Globus pallidus (tissue), 1 donor: ENCODE data around the gene RBM26.

Source experiments
- DNase-seq: peaks from one replicate; pipeline ENCODE4 v3.0.0-alpha.2; 2015; ENCODE audit warnings: low spot score

The RBM26 gene

DNA sequence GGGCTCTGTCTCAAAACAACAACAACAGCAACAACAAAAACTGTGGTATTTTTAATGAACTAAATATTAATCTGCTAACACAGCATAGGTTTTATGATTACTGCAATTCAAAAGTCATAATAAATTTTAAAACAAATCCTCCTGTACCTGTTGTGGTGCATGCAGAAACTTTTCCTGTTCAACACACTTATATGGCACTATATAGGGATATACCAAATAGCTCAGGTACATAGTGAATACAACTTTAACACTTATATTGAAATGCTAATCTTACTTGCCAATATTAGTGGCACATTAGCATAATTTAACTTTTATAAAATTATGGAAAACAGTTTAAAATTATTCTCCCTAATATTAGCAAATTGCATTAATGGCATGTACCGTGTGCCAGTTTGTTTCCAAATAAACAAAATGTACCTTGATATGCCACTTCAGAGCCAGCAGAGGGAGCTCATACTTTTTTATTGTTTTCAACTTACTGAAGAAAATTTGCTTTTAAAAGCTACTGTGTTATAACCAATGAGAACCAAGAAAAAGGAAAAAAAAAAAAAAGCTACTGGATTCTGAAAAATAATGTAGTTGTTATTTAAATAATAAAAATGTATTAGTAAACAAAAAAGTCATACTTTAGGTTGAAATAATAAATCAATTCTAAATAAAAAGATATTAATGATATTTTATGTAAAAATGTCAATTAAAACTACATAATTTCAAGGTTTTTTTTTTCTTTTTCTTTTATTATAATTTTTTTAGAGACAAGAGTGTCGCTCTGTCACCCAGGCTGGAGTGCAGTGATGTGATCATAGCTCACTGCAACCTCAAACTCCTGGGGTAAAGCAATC, 18.0 kb upstream of the RBM26 start:
- DNase-seq = peak; percentile 60

DNA sequence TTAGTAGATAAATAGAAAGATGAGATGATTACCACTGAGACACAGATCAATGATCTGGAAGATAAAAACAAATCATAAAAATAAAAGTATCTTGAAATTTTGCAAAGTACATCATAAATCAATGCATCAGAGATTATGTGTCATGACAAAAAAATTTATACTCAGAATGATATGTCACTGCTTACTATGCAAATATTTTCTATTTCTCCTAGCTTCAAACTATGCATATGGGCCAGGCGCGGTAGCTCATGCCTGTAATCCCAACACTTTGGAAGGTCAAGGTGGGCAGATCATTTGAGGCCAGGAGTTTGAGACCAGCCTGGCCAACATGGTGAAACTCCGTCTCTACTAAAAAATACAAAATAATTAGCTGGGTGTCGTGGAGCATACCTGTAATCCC, 17.3 kb upstream of the RBM26 start:
- DNase-seq = no peak

DNA sequence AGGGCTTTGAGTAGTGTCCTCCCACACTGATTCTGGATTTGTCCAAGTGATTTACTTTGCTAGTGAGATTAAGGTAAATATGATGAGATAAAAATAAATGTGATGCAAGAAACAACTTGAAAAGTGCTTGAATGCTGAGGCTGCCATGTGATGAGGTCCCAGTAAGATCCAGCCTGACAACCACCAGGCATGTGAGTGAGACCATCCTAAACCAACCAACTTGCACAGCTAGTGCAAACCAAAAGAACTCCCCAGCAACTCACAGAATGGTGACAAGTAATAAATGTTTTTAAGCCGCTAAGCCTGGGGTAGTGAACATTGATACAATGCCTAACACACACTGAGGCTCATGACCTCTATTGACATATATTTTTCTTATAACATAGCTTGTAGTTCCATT, 13.3 kb upstream of the RBM26 start:
- no peak for DNase-seq

DNA sequence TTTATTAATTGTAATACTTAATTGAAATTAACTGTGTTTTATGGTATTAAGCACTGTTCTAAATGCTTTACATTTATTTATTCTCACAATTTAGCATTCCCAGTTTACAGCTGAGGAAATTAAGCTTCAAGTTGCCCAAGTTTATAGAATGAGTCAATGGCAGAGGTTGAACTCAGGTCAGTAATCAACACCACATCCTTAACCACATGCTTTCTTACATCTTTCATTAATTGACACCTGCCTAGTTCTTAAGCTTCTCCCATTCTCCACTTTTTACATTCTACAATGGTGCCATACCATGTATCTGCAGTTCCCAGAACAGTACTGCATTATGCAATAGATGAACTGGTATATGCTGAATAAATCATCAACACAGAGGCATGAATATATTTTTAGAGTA, 11.7 kb upstream of the RBM26 start:
- DNase-seq = no peak

DNA sequence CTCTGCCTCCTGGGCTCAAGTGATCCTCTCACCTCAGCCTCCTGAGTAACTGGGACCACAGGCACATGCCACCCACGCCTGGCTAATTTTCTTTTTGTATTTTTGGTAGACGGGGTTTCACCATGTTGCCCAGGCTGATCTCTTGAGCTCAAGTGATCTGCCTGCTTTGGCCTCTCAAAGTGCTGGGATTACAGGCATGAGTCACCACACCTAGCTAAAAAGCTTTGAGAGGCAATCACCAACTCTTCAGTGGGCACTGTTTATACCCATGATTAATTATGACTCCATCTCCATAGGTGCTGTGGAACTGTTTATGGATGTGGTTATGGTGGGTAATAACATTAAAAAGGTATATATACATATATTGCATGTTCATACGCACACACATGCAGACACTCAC, 7.5 kb upstream of the RBM26 start:
- DNase-seq = no peak

DNA sequence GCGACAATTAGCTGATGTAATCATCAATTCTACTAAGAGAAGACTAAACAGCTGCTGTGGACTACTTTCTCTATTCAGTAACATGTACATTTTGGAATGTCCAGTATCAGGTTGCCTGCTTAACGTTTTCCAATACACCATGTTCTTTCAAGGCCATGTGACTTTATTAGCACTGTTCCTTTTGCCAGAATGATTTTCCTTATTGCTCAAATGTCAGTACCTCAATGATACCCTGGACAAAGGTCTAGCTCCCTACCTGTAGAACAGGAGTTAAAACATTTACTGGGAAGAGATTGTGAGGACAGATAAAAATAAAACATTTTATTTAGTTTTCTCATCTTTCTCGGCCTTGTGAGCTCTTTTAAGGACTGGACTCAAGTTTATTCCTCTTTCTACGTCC, 3.8 kb upstream of the RBM26 start:
- no peak for DNase-seq

- no peak for DNase-seq
Observed at GRCh38 chr13:79407349-79407979, 1.4 kb upstream of the RBM26 start.

DNA sequence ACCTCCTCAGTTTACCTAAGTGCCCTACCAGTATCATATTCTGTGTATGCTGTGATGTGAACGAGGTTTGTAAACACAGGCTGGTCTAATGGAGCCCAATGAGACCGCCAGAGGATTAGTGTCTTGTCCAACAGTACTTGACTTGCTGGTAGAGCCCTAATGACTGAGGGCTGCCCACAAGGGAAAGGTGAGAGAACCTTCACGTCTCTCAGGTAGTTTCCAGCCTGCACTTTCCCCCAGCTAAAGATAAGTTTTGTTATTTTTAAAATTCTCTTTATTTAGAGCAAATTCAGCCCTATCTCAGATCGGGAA, 498 bp upstream of the RBM26 start:
- DNase-seq = no peak

DNA sequence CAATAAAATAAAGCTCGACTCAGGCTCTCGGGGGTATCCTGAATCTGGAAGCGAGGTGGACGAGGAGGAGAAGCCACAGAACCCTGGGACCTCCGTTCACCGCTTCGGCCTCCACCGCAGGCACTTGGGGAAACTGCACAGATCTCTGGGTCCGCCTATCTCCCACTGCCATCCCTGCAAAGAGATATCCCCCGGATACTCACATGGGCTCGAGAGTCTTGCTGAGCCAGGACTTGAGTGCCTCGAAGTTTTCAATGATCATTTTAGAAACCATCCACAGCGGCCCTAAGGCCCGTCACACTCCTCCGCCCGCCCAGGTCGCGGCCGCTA, 589 bp downstream of the RBM26 start:
- no peak for DNase-seq

GRCh38 chr13:79404985-79405384, 1.1 kb downstream of the RBM26 start:
- DNase-seq = no peak

GRCh38 chr13:79404361-79404760, 1.7 kb downstream of the RBM26 start:
- DNase-seq = no peak

DNA sequence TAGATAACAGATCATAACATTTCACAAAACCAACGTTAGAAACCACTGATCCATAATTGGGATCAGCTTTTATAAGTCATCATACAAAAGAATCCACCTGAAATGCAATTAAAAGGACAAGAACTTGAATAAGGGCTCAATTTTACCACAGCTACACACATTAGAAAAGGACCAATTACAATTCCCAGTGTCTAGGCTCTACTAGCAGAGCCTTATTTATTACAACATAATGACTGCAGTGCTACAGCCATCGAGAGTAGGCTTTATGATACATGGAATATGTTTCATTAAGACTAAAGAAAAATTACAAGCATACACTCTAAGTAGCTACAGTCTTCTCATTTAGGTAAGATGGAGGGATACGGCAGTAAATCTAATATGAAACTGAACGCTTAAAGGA, 2.9 kb downstream of the RBM26 start:
- no peak for DNase-seq

DNA sequence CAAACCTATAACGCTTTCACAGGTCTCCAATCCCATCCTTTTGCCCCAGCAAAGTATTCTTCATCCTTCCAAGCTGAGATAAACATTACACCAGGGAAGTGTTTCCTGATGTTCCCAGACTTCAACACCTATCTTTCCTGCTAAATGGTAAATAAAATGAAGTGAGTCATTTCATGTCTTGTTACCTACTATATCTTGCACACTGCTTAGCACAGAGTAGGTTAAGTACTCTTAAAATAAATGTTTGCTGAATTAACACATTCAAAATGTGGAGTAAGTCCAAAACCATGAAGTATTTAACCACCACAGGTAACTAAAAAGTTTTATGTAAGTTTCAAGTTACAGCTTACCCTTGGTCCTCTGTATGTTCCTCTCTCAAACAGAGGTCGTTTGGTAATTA, 3.4 kb downstream of the RBM26 start:
- DNase-seq = no peak

DNA sequence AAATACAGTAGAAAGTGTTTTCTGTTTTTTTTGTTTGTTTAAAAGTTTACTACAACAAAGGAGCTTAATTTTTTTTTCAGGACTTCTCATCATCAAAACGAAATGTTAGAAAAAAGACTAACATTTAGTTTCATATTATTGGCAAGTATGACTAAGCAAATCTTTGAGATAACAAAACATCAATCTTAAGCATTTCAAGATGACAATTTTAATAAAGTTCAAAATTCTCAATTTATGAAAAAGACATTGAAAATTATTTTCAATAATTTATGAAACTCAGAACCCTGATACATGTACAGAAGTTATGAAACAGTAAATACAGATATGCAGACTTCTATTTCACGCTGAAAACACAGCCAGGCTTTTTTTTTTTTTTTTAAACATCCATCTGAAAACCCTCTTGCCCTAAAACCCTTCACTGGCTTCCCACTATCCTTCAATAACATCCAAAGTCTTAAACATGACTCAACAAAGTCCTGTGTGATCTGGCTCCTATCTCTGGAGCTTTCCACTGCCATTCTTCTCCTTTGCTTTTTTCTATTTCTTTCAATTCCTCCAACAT, 3.9 kb downstream of the RBM26 start:
- no peak for DNase-seq

GRCh38 chr13:79401259-79402070, 4.6 kb downstream of the RBM26 start:
- no peak for DNase-seq

DNA sequence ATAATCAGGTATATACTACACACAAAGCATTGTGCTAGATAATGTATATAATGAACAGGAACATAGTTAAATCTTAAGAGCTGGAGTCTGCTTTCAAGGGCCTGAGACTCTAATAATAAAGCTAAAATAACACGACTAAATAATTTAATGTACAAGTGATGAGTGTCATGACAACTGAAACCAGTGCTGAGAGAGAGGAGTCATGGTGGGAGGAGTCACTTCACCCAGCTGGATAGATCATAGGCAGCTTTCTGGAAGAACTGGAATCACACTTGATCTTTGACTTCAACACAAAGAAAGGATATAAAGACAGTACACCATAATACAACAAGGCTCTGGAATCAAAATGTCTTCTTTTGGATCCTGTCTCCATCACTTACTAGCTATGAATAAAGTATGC, 7.1 kb downstream of the RBM26 start:
- DNase-seq = no peak

DNA sequence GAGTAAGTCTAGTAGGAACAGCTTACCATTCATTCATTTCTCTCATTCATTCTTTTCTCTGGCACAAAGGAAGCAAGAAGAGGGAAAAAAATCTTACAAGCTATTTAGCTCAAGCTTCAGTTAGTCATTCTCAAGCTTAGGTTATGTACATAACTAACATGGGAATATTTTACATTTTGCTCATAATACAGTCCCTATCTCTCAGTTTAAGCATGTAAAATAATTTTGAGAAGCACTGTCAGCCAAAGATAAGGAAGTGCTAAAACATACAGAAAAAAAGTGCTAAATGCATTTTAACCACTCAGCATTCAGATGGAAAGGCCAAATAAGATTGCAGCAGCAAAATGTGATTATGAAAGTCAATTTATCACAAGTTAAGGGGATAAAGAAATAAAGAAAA, 7.9 kb downstream of the RBM26 start:
- DNase-seq = no peak

DNA sequence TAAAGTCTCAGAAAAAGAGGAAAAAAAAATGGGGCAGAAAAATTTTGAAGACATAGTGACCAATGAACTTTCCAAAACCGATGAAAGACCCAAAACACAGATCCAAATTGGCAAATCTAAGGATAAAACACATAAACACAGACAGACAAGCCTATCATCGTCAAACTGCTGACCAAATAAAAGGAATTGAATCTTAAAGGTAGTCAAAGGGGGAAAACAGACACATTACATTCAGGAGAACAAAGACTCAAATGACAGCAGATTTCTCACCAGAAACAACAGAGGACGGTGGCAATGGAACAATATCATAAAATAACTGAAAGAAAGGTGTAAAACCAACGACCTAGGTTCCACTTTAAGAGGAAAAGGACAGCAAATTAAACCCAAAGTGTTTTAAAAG, 10.2 kb downstream of the RBM26 start:
- no peak for DNase-seq

GRCh38 chr13:79393564-79394249, 12.3 kb downstream of the RBM26 start:
- DNase-seq = no peak

- no peak for DNase-seq
Observed at GRCh38 chr13:79392882-79393563, 13.0 kb downstream of the RBM26 start.

- DNase-seq = no peak
Observed at GRCh38 chr13:79389026-79389425, 17.0 kb downstream of the RBM26 start.

- DNase-seq = no peak
Observed at GRCh38 chr13:79387853-79388252, 18.2 kb downstream of the RBM26 start.
